ENCODE results near the gene LRRC38.

DNA sequence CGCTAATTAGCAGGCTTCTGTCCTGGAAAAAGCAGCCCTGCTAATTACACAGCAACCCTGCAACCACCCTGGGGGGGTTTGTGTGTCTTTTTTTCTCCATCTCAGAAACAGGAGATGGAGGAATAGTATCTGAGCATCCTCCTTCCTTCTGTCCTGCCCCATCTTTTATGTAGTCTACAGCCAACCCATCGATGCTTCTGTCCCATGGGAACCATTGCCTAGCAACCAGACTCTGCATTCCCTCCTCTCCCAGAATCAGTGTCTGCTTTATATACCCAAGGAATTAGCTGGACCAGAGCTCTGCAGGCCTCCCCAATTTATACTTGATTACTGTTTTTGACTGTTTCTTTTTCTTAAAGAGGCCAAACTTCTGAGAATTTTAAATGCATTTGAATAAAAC is 35.1 kb downstream of the LRRC38 start:
- TF ChIP-seq, protein P1, sequence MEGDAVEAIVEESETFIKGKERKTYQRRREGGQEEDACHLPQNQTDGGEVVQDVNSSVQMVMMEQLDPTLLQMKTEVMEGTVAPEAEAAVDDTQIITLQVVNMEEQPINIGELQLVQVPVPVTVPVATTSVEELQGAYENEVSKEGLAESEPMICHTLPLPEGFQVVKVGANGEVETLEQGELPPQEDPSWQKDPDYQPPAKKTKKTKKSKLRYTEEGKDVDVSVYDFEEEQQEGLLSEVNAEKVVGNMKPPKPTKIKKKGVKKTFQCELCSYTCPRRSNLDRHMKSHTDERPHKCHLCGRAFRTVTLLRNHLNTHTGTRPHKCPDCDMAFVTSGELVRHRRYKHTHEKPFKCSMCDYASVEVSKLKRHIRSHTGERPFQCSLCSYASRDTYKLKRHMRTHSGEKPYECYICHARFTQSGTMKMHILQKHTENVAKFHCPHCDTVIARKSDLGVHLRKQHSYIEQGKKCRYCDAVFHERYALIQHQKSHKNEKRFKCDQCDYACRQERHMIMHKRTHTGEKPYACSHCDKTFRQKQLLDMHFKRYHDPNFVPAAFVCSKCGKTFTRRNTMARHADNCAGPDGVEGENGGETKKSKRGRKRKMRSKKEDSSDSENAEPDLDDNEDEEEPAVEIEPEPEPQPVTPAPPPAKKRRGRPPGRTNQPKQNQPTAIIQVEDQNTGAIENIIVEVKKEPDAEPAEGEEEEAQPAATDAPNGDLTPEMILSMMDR (IDR thresholded peaks at IDR 0.05) = no peak
- TF ChIP-seq POLR2AphosphoS5 (IDR thresholded peaks at IDR 0.05) = no peak

All from prostate gland (tissue), 2 donors.